OCI-LY7 (cell line): Measurements from ENCODE around the gene ANKRD9.

ENCODE experiments used
- CTCF ChIP-seq: fragments of 200-600 bp; sonication (generic); conservative IDR thresholded peaks from 2 replicates; pipeline ENCODE4 v1.5.1; 2014; ENCODE audit warnings: mild to moderate bottlenecking, antibody characterized with exemption, low read length, moderate library complexity, mixed read lengths
- EZH2phosphoT487 ChIP-seq: fragments of 200-600 bp; sonication (generic); IDR thresholded peaks from 2 replicates; pipeline ENCODE4 v1.6.1; 2018; ENCODE audit warnings: low read depth, borderline replicate concordance, mild to moderate bottlenecking, mixed run types, antibody characterized with exemption, low read length, moderate library complexity, mixed read lengths

GRCh38 chr14:102509746-102510615 is at the start of gene ANKRD9:
- TF ChIP-seq CTCF (no peak), EZH2phosphoT487 (no peak)
